BE2C (cell line): ENCODE data around the gene C14orf39.

ENCODE experiments used
- DNase-seq: peaks from one replicate; pipeline ENCODE4 v3.0.0-alpha.2; 2020
- H3K27me3 ChIP-seq: fragments of 250-450 bp; sonication (Bioruptor Pico); 2 replicates; pipeline ENCODE4 v1.5.1; 2020; ENCODE audit warnings: mild to moderate bottlenecking
- H3K36me3 ChIP-seq: fragments of 250-450 bp; sonication (Bioruptor Pico); 2 replicates; pipeline ENCODE4 v1.5.1; 2020; ENCODE audit warnings: mild to moderate bottlenecking
- H3K4me1 ChIP-seq: fragments of 250-450 bp; sonication (Bioruptor Pico); 2 replicates; pipeline ENCODE4 v1.5.1; 2020
- H3K4me3 ChIP-seq: 2 replicates; pipeline ENCODE4 v1.5.1; 2011; ENCODE audit warnings: low read depth, low read length
- H3K9me3 ChIP-seq: fragments of 250-450 bp; sonication (Bioruptor Pico); 2 replicates; pipeline ENCODE4 v1.5.1; 2020
- TF ChIP-seq, protein P1 (sequence below): IDR thresholded peaks from 2 replicates; pipeline ENCODE4 v1.5.1; 2012; ENCODE audit warnings: mild to moderate bottlenecking, low read depth, low read length

C14orf39 gene

DNA sequence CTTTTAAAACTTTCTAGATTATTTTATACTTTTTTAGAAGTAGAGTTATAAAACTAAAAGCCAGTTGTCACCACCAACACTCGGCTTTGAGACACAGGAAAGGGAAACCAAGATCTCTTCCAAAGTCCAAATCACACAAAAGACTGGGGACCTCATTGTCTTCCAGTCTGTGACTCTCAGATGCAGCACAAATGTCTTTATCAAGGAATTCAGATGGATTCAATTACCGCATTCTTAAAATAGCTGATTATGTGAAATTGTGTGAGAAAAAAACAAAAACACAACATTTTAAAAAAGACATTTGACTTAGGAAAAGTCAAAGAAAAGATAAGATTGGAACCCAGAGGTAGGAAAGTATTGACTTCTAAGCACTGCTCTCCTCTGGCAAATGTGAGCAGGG lies 19.6 kb upstream of the C14orf39 start:
- Histone ChIP-seq H3K4me3 (no peak overlapping the region), H3K9me3 (peaks cover 2% of the 10 kb centered on the region; the same call in 1 of the 2 replicates), H3K27me3 (peaks cover 86% of the 10 kb centered on the region), H3K4me1 (no peaks in the 10 kb centered on the region), H3K36me3 (no peaks in the 10 kb centered on the region)
- no peak for DNase-seq
- TF ChIP-seq, protein P1, sequence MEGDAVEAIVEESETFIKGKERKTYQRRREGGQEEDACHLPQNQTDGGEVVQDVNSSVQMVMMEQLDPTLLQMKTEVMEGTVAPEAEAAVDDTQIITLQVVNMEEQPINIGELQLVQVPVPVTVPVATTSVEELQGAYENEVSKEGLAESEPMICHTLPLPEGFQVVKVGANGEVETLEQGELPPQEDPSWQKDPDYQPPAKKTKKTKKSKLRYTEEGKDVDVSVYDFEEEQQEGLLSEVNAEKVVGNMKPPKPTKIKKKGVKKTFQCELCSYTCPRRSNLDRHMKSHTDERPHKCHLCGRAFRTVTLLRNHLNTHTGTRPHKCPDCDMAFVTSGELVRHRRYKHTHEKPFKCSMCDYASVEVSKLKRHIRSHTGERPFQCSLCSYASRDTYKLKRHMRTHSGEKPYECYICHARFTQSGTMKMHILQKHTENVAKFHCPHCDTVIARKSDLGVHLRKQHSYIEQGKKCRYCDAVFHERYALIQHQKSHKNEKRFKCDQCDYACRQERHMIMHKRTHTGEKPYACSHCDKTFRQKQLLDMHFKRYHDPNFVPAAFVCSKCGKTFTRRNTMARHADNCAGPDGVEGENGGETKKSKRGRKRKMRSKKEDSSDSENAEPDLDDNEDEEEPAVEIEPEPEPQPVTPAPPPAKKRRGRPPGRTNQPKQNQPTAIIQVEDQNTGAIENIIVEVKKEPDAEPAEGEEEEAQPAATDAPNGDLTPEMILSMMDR = no peak

DNA sequence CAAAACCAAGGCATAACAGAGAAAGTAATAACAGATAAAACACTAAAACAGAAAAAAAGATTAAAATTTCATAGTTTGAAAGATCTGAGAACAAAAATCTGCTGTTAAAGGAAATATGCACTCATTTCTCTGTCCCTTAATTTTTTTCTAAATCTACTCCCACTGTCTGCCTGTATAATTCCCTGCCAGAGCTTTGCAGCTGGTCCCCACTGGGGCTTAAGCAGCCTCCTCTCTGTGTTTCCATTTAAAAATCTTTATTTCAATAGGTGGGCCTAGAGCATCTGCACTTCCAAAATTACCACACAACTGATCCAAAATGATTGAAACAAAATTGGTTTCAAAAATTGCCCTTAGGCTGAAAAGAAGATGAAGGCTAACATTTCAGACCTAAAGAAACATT lies 16.7 kb upstream of the C14orf39 start:
- Histone ChIP-seq H3K36me3 (no peaks in the 10 kb centered on the region), H3K9me3 (peaks cover 2% of the 10 kb centered on the region; the same call in 1 of the 2 replicates), H3K4me3 (no peak overlapping the region), H3K4me1 (no peaks in the 10 kb centered on the region), H3K27me3 (peaks cover 67% of the 10 kb centered on the region)
- no peak for DNase-seq
- TF ChIP-seq, protein P1 = no peak

DNA sequence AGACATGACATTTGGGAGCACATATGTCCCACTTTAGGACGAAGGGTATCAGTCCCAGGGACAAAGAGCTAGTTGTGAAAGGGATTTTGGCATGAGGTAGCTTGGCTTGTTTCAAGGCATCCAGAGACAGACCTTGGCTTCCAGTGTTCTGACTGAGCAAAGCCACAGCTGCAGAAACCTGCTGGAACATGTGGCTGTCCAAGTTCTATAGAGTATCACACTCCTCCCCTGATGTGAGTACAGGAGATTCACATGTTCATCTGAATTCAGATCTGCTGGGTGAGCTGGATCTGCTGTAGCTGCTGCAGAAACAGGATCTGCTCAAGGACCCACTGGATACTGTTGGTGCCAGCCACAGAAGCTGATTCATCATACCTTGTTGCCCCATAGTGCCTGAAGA lies 10.1 kb upstream of the C14orf39 start:
- Histone ChIP-seq H3K4me1 (no peaks in the 10 kb centered on the region), H3K27me3 (peaks cover 14% of the 10 kb centered on the region), H3K4me3 (no peak overlapping the region), H3K9me3 (no peaks in the 10 kb centered on the region), H3K36me3 (no peaks in the 10 kb centered on the region)
- no peak for DNase-seq
- TF ChIP-seq, protein P1 = no peak

DNA sequence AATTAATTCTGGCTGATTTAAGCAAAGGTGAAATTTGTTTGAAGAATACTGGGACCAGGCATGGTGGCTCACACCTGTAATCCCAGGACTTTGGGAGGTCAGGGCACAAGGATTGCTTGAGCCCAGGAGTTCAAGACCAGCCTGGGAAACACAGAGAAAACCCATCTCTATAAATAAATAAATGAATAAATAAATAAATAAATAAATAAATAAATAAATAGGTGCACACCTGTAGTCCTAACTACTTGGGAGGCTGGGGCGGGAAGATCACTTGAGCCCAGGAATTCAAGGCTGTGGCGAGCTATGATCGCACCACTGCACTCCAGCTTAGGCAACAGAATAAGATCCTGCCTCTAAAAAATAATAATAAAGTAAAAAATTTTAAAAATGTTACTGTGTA lies 4.4 kb upstream of the C14orf39 start:
- Histone ChIP-seq H3K4me3 (no peak overlapping the region), H3K9me3 (no peaks in the 10 kb centered on the region; the same call in 1 of the 2 replicates), H3K36me3 (no peaks in the 10 kb centered on the region), H3K4me1 (no peaks in the 10 kb centered on the region), H3K27me3 (peaks cover 19% of the 10 kb centered on the region)
- TF ChIP-seq, protein P1 = no peak
- no peak for DNase-seq

DNA sequence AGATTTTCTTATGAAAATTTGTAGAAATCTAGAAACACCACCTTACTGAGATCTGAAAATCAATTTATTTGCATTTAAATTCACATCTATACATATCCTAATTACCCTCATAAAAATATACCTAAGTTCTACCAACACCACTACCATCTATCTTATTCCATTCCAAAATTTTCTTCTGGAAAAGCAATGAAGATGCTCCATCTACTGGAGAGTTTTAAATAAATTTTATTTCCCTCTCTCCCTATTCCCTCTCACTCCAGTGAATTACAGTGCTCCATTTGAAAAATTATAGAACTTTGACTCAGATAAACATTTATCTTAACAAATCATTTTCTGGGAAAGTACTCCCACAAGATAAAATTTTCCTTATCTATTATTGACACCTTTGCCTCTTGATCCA lies 2.3 kb upstream of the C14orf39 start:
- Histone ChIP-seq H3K4me3 (no peak overlapping the region), H3K4me1 (no peaks in the 10 kb centered on the region), H3K9me3 (no peaks in the 10 kb centered on the region; the same call in 1 of the 2 replicates), H3K36me3 (no peaks in the 10 kb centered on the region), H3K27me3 (peaks cover 19% of the 10 kb centered on the region)
- TF ChIP-seq, protein P1 = peak; percentile 42; the same call in 1 of the 2 replicates
- no peak for DNase-seq

DNA sequence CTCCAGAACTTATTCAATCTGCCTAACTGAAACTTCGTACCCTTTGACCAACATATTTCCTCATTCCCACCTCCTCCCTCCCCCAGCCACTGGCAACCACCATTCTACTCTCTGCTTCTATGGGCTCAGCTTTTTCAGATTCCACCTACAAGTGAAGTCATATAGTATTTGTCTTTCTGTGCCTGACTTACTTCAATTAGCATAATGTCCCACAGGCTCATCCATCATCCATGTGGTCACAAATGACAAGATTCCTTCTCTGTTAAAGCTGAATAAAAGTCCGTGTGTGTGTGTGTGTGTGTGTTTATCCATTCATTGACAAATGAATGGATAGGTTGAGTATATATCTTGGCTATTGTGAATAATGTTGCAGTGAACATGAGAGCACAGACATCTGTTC lies 1.3 kb upstream of the C14orf39 start:
- no peak for DNase-seq
- no peaks in the 10 kb centered on the region for H3K36me3 ChIP-seq
- no peak overlapping the region for H3K4me3 ChIP-seq
- H3K9me3 ChIP-seq = no peaks in the 10 kb centered on the region; the same call in 1 of the 2 replicates
- TF ChIP-seq, protein P1 = no peak
- no peaks in the 10 kb centered on the region for H3K4me1 ChIP-seq
- H3K27me3 ChIP-seq = peaks cover 19% of the 10 kb centered on the region
